GM18870 (cell line): ENCODE data around the gene STKLD1.
"Not testable (repeated sequence)": the region's sequence is repeated elsewhere in the genome, so short reads cannot be mapped to it uniquely, and the experiment has no call there.

ENCODE experiments used
- ATAC-seq: cut with Tn5 transposase; IDR thresholded peaks from one replicate; pipeline ENCODE4 v1.9.1; 2021; ENCODE audit warnings: moderate library complexity; ENCODE audit not compliant: unreplicated experiment

STKLD1 gene

GRCh38 chr9:133382507-133383141 is 6.5 kb downstream of the STKLD1 start:
- ATAC-seq = no peak

- no peak for ATAC-seq
Measured at GRCh38 chr9:133383438-133383837, 7.3 kb downstream of the STKLD1 start.

- ATAC-seq = no peak
Measured at GRCh38 chr9:133384736-133385321, 8.7 kb downstream of the STKLD1 start.

- no peak for ATAC-seq
Measured at GRCh38 chr9:133385452-133385851, 9.3 kb downstream of the STKLD1 start.

GRCh38 chr9:133386338-133386737 is 10.2 kb downstream of the STKLD1 start:
- ATAC-seq = no peak

- ATAC-seq = no peak
Measured at GRCh38 chr9:133387680-133388079, 11.5 kb downstream of the STKLD1 start.

DNA sequence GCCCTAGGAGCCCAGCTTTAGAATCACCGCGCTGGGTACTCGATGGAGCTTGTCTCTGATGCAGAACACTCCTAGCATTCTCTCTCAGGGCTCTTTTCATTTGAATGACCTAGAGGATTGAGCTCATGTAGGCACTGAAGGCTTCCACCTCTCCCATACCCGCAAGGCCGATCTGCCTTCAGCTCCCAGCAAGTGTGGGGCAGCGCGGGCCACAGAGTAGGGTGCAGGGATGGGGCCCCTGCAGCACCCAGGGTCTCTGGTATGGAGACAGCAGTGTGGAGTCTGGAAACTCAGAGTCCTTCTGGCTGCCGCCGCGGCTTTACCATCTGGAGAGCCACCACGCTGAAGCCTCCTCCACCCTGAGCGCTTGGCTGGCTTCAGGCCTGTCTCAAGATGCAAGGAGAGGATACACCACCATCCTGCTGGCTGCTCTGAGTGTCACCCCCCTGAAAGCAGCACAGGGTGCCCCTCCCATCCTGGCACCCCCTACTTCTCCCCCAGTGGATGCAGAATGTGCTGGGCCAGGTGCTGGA is 12.9 kb downstream of the STKLD1 start:
- no peak for ATAC-seq

DNA sequence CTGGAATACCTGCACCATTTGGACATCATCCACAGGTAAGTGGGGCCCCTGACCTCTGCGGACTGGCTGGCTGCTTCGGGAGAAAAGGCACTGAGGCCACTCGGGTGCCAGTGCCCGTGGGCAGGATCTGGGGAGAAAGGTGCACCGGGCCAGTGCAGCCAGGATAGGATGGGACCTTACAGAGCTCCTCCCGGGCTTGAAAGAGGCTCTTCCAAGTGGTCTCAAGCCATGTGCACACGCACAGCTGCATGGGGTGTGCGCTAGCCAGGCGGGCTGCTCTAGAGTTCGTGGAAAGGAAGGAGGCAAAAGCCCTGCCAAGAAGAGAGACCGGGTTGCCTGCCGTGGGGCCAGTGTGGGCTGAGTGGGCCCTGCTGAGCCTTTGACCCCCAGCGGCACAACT is 13.4 kb downstream of the STKLD1 start:
- no peak for ATAC-seq

DNA sequence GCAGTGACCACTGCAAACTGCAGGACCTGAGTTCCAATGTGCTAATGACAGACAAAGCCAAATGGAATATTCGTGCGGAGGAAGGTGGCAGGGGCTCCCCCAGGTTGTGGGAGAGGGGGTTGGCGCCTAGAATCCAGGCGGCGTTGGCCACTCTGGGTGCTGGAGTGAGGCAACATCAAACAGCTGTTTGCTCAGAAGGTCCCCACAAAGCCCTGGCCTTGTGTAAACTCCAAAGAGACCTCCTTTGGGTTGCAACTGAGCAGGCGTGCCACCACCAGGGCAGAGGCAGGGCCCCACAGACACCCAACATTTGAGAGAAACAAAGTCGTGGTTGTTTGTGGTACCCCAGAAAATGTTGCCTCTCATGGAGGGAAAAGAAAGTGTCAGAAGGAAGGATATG is 14.5 kb downstream of the STKLD1 start:
- no peak for ATAC-seq

DNA sequence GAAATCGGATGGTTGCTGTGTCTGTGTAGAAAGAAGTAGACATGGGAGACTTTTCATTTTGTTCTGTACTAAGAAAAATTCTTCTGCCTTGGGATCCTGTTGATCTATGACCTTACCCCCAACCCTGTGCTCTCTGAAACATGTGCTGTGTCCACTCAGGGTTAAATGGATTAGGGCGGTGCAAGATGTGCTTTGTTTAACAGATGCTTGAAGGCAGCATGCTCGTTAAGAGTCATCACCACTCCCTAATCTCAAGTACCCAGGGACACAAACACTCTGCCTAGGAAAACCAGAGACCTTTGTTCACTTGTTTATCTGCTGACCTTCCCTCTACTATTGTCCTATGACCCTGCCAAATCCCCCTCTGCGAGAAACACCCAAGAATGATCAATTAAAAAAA is 15.3 kb downstream of the STKLD1 start:
- not testable (repeated sequence) for ATAC-seq

DNA sequence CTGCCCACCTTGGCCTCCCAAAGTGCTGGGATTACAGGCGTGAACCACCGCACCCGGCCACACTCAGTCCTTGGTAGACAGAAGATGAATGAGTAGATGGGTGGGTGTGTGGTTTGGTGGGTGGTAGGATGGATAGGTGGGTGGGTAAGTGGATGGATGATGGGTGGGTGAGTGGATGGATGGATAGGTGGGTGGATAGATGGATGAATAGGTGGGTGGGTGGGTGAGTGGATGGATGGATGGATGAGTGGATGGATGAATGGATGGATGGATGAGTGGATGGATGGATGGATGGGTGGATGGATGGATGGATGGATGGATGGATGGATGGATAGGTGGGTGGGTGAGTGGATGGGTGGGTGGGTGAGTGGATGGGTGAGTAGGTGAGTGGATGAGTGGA is 16.1 kb downstream of the STKLD1 start:
- not testable (repeated sequence) for ATAC-seq

GRCh38 chr9:133393399-133393798 is 17.2 kb downstream of the STKLD1 start:
- ATAC-seq = no peak

DNA sequence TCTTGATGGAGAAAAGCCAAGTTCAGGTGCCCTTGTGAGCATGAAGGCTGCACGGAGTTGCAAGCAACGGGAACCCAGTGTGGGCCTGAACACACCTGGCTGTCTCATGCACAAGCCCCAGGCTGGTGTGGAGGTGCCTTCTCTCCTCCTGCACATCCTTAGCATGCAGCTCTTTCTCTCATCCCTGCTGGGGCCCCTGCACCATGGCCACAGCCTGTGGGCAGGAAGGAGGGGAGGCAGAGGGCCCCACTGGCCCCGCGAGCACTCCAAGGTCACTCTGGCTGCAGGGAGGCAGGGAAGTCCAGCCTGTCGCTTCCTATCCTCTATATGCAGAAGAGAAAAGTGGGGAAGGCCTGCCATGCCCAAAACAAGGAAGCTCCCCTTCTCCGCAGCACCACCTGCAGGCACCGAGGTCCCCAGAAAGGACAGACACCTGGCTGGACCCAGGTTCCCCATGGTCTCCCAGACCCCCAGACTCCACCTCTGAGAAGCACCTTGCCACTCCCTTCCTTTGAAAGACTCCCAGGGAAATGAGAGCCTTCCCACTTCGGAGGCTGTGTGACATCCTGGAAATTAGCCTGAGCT is 18.6 kb downstream of the STKLD1 start:
- ATAC-seq = no peak

GRCh38 chr9:133396952-133397351 is 20.8 kb downstream of the STKLD1 start:
- ATAC-seq = no peak

DNA sequence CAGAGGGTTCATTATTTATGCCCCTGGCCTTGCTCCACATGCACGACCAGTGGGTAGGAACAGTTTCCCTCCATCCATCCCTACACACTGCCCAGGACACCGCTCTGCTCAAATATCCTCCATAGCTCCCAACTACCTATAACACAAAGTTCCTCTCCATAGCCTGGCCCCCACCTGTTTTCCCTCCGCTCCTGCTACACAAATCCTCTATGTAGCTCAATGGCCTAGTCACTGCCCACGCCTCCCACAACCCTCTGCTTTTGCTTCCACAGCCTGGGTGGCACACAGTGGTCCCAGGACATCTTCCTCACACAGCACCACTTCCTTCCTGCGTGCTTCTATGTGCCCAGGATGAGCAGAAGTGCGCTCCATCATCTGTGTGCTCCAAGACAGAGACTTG is 21.2 kb downstream of the STKLD1 start:
- no peak for ATAC-seq

- no peak for ATAC-seq
Measured at GRCh38 chr9:133397895-133398294, 21.7 kb downstream of the STKLD1 start.

DNA sequence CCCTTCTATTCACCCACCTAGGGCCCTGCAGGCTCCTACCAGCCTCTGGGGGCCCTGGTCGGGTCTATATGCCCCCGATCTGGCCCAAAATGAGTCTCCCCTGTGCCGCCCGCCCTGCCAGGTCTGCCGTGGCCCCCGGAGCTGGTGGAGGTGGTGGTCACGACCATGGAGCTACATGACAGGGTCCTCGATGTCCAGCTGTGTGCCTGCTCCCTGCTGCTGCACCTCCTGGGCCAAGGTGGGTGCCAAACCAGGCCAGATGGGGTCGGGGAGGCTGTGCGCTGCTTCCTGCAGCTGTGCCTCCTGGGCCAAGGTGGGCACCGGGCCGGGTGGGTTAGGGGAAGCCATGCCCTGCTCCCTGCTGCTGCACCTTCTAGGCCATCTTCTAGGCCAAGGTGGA is 24.1 kb downstream of the STKLD1 start:
- ATAC-seq = no peak

DNA sequence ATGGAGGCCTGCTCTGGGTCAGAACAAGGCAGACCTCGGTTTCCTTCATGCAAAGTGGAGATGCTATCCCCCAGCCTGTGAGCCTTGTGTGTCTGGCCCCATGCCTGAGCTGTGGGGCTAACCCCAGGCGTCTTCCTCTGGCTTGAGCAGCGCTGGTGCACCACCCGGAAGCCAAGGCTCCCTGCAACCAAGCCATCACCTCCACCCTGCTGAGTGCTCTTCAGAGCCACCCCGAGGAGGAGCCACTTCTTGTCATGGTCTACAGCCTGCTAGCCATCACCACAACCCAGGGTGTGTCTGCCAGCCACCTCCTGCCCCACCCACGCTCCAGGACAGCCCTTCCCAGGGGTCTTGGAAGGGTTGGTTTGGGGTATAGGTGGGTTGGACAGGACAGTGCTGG is 25.4 kb downstream of the STKLD1 start:
- ATAC-seq = no peak

GRCh38 chr9:133402689-133403088 is 26.5 kb downstream of the STKLD1 start:
- no peak for ATAC-seq

GRCh38 chr9:133403766-133404453 is 27.7 kb downstream of the STKLD1 start:
- no peak for ATAC-seq

GRCh38 chr9:133404454-133405002 is 28.4 kb downstream of the STKLD1 start:
- no peak for ATAC-seq
